Vagina (tissue), 2 donors: Measurements from ENCODE around the gene URI1.

Experiments used
- CTCF ChIP-seq, 3 experiments: fragments of 450-650 bp in 2 of 3; fragments of 200-600 bp in 1 of 3; sonication (generic) in 1 of 3; IDR thresholded peaks; one replicate each; pipeline ENCODE4 v1.5.1; 2017 to 2019; ENCODE audit warnings: antibody characterized with exemption in 3 of 3, mild to moderate bottlenecking in 2 of 3, moderate library complexity in 2 of 3
- POLR2A ChIP-seq, 2 donors: fragments of 450-650 bp; IDR thresholded peaks; one replicate each; pipeline ENCODE4 v1.6.1; 2017; ENCODE audit warnings: antibody characterized with exemption in 2 of 2, mild to moderate bottlenecking in 2 of 2, moderate library complexity in 2 of 2

GRCh38 chr19:29940971-29941585 is 961 bp upstream of the URI1 start:
- TF ChIP-seq POLR2A (IDR thresholded peaks at IDR 0.05) (no peak), CTCF (IDR thresholded peaks at IDR 0.05) (no peak)
